B cell (primary cell): ENCODE data around the gene LCOR. TPM values are rescaled to one million over a fixed set of nuclear protein-coding genes. Genes with fewer than 3 reads are reported as not detected.
"Not testable (repeated sequence)": the region's sequence is repeated elsewhere in the genome, so short reads cannot be mapped to it uniquely, and the experiment has no call there.

ENCODE experiments used
- ATAC-seq: fragments of 200-7000 bp; cut with Tn5 transposase; one replicate; pipeline ENCODE4 v1.10.0; 2021; ENCODE audit warnings: low read depth, mild to moderate bottlenecking, moderate number of reproducible peaks, moderate library complexity
- CTCF ChIA-PET: fragments of 350-600 bp; sonication (Branson Sonifier 250); formaldehyde crosslinking; loops from one replicate; lab custom pipeline; 2021; ENCODE audit warnings: antibody characterized with exemption, inconsistent platforms; lab: Charles Lee
- POLR2A ChIA-PET: fragments of 350-600 bp; sonication (Branson Sonifier 250); formaldehyde crosslinking; loops from one replicate; lab custom pipeline; 2021; ENCODE audit warnings: antibody characterized with exemption; lab: Charles Lee
- DNase-seq: peaks from one replicate; pipeline ENCODE4 v3.0.0; 2013
- H2AFZ ChIP-seq: 2 replicates; pipeline ENCODE4 v1.6.1; 2012; ENCODE audit warnings: mild to moderate bottlenecking, low read depth, low read length; ENCODE audit not compliant: insufficient read depth, poor library complexity, severe bottlenecking
- H3K27ac ChIP-seq, 2 donors: 1 replicate in 1 of 2; 2 replicates in 1 of 2; pipeline ENCODE4 v1.5.1; 2012 to 2013; ENCODE audit warnings: low read length in 2 of 2, mild to moderate bottlenecking in 2 of 2, moderate library complexity in 1 of 2
- H3K27me3 ChIP-seq, 4 experiments: fragments of 200-600 bp in 1 of 4; sonication (generic) in 1 of 4; replicated peaks in 1 of 4; 1 replicate in 2 of 4; 2 replicates in 2 of 4; pipeline versions ENCODE4 v1.6.1 to v1.7.0; 2013 to 2016; ENCODE audit warnings: low read length in 3 of 4, mild to moderate bottlenecking in 2 of 4, mixed read lengths in 1 of 4, moderate library complexity in 1 of 4; ENCODE audit not compliant: insufficient read depth in 4 of 4, control insufficient read depth in 3 of 4; ENCODE audit errors: control extremely low read depth in 1 of 4
- H3K36me3 ChIP-seq, 2 experiments: replicated peaks in 1 of 2; 1 replicate in 1 of 2; 2 replicates in 1 of 2; pipeline versions ENCODE4 v1.6.1 to v1.7.1; 2013; ENCODE audit warnings: low read length in 1 of 2; ENCODE audit not compliant: insufficient read depth in 2 of 2, control insufficient read depth in 1 of 2; ENCODE audit errors: control extremely low read depth in 1 of 2, extremely low read depth in 1 of 2
- H3K4me1 ChIP-seq, 2 donors: fragments of 200-600 bp in 1 of 2; sonication (generic) in 1 of 2; 1 replicate in 1 of 2; 2 replicates in 1 of 2; pipeline versions ENCODE4 v1.5.1 to v1.6.1; 2013 to 2017; ENCODE audit warnings: low read length in 2 of 2; ENCODE audit not compliant: control insufficient read depth in 2 of 2, insufficient read depth in 2 of 2
- H3K4me2 ChIP-seq: replicated peaks from 2 replicates; pipeline ENCODE3; 2012; ENCODE audit warnings: mild to moderate bottlenecking, low read depth, low read length; ENCODE audit not compliant: poor library complexity, severe bottlenecking
- H3K4me3 ChIP-seq, 5 experiments: fragments of 200-600 bp in 1 of 5; sonication (generic) in 1 of 5; 1 replicate in 3 of 5; 2 replicates in 2 of 5; pipeline versions ENCODE4 v1.5.1 to v1.7.0; 2011 to 2016; ENCODE audit warnings: low read length in 4 of 5, mild to moderate bottlenecking in 4 of 5, low read depth in 2 of 5, control low read depth in 1 of 5, moderate library complexity in 1 of 5; ENCODE audit not compliant: insufficient read depth in 1 of 5; ENCODE audit errors: control extremely low read depth in 1 of 5, extremely low read depth in 1 of 5
- H3K79me2 ChIP-seq: fragments of 200-600 bp; sonication (generic); one replicate; pipeline ENCODE4 v1.6.0; 2016; ENCODE audit warnings: low read length; ENCODE audit not compliant: control insufficient read depth, insufficient read depth
- H3K9ac ChIP-seq: fragments of 200-600 bp; sonication (generic); 2 replicates; pipeline ENCODE4 v1.6.1; 2017; ENCODE audit warnings: mild to moderate bottlenecking, low read length, moderate library complexity
- H3K9me3 ChIP-seq, 3 donors: one replicate each; pipeline versions ENCODE4 v1.6.1 to v1.7.1; 2013; ENCODE audit warnings: low read length in 2 of 3; ENCODE audit not compliant: control insufficient read depth in 2 of 3, insufficient read depth in 1 of 3; ENCODE audit errors: control extremely low read depth in 1 of 3
- H4K20me1 ChIP-seq: 2 replicates; pipeline ENCODE4 v1.6.0; 2012; ENCODE audit warnings: mild to moderate bottlenecking, low read length; ENCODE audit not compliant: insufficient read depth, control insufficient read depth, poor library complexity, severe bottlenecking
- H3K27ac Mint-ChIP-seq: one replicate; pipeline ENCODE4 v1.8.0; 2021; ENCODE audit warnings: mixed read lengths
- H3K27me3 Mint-ChIP-seq: one replicate; pipeline ENCODE4 v1.8.0; 2021; ENCODE audit warnings: mixed read lengths
- H3K4me1 Mint-ChIP-seq: one replicate; pipeline ENCODE4 v1.8.0; 2021; ENCODE audit warnings: mixed read lengths
- H3K4me3 Mint-ChIP-seq: one replicate; pipeline ENCODE4 v1.8.0; 2021; ENCODE audit warnings: mixed read lengths
- H3K9me3 Mint-ChIP-seq: one replicate; pipeline ENCODE4 v1.8.0; 2022; ENCODE audit warnings: mixed read lengths; ENCODE audit not compliant: insufficient read depth
- CTCF ChIP-seq: fragments of 200-600 bp; IDR thresholded peaks from one replicate; pipeline ENCODE4 v1.8.0; 2022; ENCODE audit warnings: antibody characterized with exemption, mild to moderate bottlenecking
- EZH2 ChIP-seq: IDR thresholded peaks from 2 replicates; pipeline ENCODE4 v1.6.1; 2012; ENCODE audit warnings: borderline replicate concordance, low read depth, mild to moderate bottlenecking, moderate library complexity, low read length; ENCODE audit not compliant: insufficient read depth, poor library complexity, severe bottlenecking
- WGBS: methylation state at CpG from one replicate; pipeline ENCODE4 v1.1.5; 2013; ENCODE audit warnings: missing lambda C conversion rate; ENCODE audit not compliant: insufficient coverage; 5-methylcytosine and 5-hydroxymethylcytosine counted together
- intact Hi-C: fragments of 100-400 bp; cut with micrococcal nuclease; formaldehyde crosslinking; loops from one replicate; pipeline ENCODE4 v1.10.0; 2022
- polyA plus RNA-seq: library from polyadenylated mRNA; depleted of rRNA; stranded (reverse); fragments of >200 nt; gene quantifications from 2 replicates; pipeline ENCODE4 v1.2.3, GENCODE V29; 2012
- total RNA-seq, 2 donors: library from RNA; stranded (reverse); fragments of 120-200 nt in 1 of 2; gene quantifications; 1 replicate in 1 of 2; 2 replicates in 1 of 2; pipeline versions ENCODE4 v1.2.3 to v1.2.4, GENCODE V29; 2013 to 2022

Gene LCOR
- total and polyA plus RNA-seq, 2 donors (not counting 1 experiment from before 2014, with no cell fraction given): 5.1 to 70.0 TPM

- H3K79me2 ChIP-seq: peaks cover 99% of the 10 kb centered on the region
- no peaks in the 10 kb centered on the region for H3K9me3 ChIP-seq
- no CpG with 5 or more reads among the region's 1 CpG for WGBS
- H3K9ac ChIP-seq: no peak overlapping the region
- H3K36me3 ChIP-seq: peaks cover 0 to 12% of the 10 kb centered on the region in 2 experiments
- TF ChIP-seq EZH2 (no peak), CTCF (no peak)
- no peak overlapping the region for H3K4me2 ChIP-seq
- Mint-ChIP-seq H3K27ac (no peak overlapping the region), H3K27me3 (no peaks in the 10 kb centered on the region), H3K4me1 (peaks cover 54% of the 10 kb centered on the region), H3K4me3 (no peak overlapping the region), H3K9me3 (no peaks in the 10 kb centered on the region)
- H4K20me1 ChIP-seq: peaks cover 74% of the 10 kb centered on the region
- H3K27ac ChIP-seq: no peak overlapping the region
- intact Hi-C loops: loop anchor here (10.0 kb wide), 1 partner anchor 48 kb away; no protein-coding TSS in a partner anchor
- H3K4me3 ChIP-seq: no peak overlapping the region
- CTCF ChIA-PET: no interaction called here
- POLR2A ChIA-PET: no interaction called here
- no peak for ATAC-seq
- no peak for DNase-seq
- no peak overlapping the region for H2AFZ ChIP-seq
- peaks cover 0 to 18% of the 10 kb centered on the region in 2 donors for H3K4me1 ChIP-seq
- no peaks in the 10 kb centered on the region for H3K27me3 ChIP-seq
Measured at GRCh38 chr10:96846395-96846794, 14.3 kb downstream of the LCOR start.

DNA sequence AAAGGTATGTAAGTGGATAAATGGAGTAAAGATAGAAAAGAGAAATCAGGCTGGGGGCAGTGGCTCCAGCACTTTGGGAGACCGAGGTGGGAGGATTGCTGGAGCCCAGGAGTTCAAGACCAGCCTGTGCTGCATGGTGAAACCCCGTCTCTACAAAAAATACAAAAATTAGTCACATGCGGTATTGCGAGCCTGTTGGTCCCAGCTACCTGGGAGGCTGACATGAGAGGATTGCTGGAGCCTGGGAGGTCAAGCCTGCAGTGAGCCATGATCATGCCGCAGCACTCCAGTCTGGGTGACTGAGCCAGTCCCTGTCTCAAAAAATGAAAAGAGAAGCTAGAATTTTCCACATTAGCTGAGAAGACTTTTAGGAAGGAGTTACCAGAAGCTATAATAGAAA, 14.8 kb downstream of the LCOR start:
- H3K27ac Mint-ChIP-seq: no peak overlapping the region
- H3K4me2 ChIP-seq: no peak overlapping the region
- H3K9me3 Mint-ChIP-seq: no peaks in the 10 kb centered on the region
- CTCF ChIA-PET: interaction anchor here (1.2 kb wide), 1 partner anchor 17 kb away, joined by 4 read pairs; no protein-coding TSS in a partner anchor
- POLR2A ChIA-PET: no interaction called here
- peaks cover 74% of the 10 kb centered on the region for H4K20me1 ChIP-seq
- H3K36me3 ChIP-seq: peaks cover 3 to 12% of the 10 kb centered on the region in 2 experiments
- peaks cover 0 to 18% of the 10 kb centered on the region in 2 donors for H3K4me1 ChIP-seq
- H3K4me3 ChIP-seq: no peak overlapping the region
- no peak for ATAC-seq
- peaks cover 59% of the 10 kb centered on the region for H3K4me1 Mint-ChIP-seq
- 100% methylated on average over 1 of the region's 5 CpGs for WGBS
- no peaks in the 10 kb centered on the region for H3K9me3 ChIP-seq
- H3K27me3 ChIP-seq: no peaks in the 10 kb centered on the region
- no peak overlapping the region for H3K27ac ChIP-seq
- TF ChIP-seq CTCF (no peak), EZH2 (no peak)
- peaks cover 99% of the 10 kb centered on the region for H3K79me2 ChIP-seq
- no peaks in the 10 kb centered on the region for H3K27me3 Mint-ChIP-seq
- H2AFZ ChIP-seq: no peak overlapping the region
- H3K9ac ChIP-seq: no peak overlapping the region
- H3K4me3 Mint-ChIP-seq: no peak overlapping the region
- no peak for DNase-seq
- intact Hi-C loops: loop anchor here (10.0 kb wide), 1 partner anchor 48 kb away; no protein-coding TSS in a partner anchor

GRCh38 chr10:96847356-96847755, 15.3 kb downstream of the LCOR start:
- H3K4me3 ChIP-seq, DNase-seq, H3K4me2 ChIP-seq, H3K9me3 Mint-ChIP-seq, POLR2A ChIA-PET, H3K4me3 Mint-ChIP-seq, H3K27ac Mint-ChIP-seq, H3K27me3 ChIP-seq, ATAC-seq, H3K27ac ChIP-seq, H3K27me3 Mint-ChIP-seq, H2AFZ ChIP-seq, H3K9ac ChIP-seq, H3K9me3 ChIP-seq: not testable (repeated sequence)
- 95% methylated on average over 6 of the region's 12 CpGs for WGBS
- H3K36me3 ChIP-seq: peaks cover 3 to 12% of the 10 kb centered on the region in 2 experiments
- H3K4me1 ChIP-seq: peaks cover 0 to 18% of the 10 kb centered on the region in 2 donors
- H3K79me2 ChIP-seq: peaks cover 99% of the 10 kb centered on the region
- peaks cover 74% of the 10 kb centered on the region for H4K20me1 ChIP-seq
- peaks cover 59% of the 10 kb centered on the region for H3K4me1 Mint-ChIP-seq
- intact Hi-C loops: loop anchor here (10.0 kb wide), 1 partner anchor 47 kb away; no protein-coding TSS in a partner anchor
- CTCF ChIA-PET: interaction anchor here (1.2 kb wide), 1 partner anchor 17 kb away, joined by 4 read pairs; no protein-coding TSS in a partner anchor
